Activated CD8-positive, alpha-beta memory T cell treated with anti-CD3 and anti-CD28 coated beads, Interleukin-2, amount 50 U/mL, for 48 hours (primary cell): ENCODE results near the gene NSMCE1.

Source experiments
- DNase-seq: peaks from one replicate; pipeline ENCODE4 v3.0.0-alpha.2; 2020

The NSMCE1 gene

GRCh38 chr16:27242398-27242797 is 26.2 kb downstream of the NSMCE1 start:
- DNase-seq, result peak; percentile 47

GRCh38 chr16:27241658-27242057 is 26.9 kb downstream of the NSMCE1 start:
- DNase-seq, result peak; percentile 32

GRCh38 chr16:27240948-27241531 is 27.5 kb downstream of the NSMCE1 start:
- peak; percentile 45 for DNase-seq

- DNase-seq, result peak; percentile 51
Measured at GRCh38 chr16:27239906-27240655, 28.5 kb downstream of the NSMCE1 start.

GRCh38 chr16:27239026-27239425 is 29.5 kb downstream of the NSMCE1 start:
- DNase-seq, result peak; percentile 50

GRCh38 chr16:27238591-27238990 is 30.0 kb downstream of the NSMCE1 start:
- DNase-seq, result peak; percentile 55

GRCh38 chr16:27238016-27238587 is 30.5 kb downstream of the NSMCE1 start:
- peak; percentile 79 for DNase-seq

GRCh38 chr16:27237219-27238015 is 31.2 kb downstream of the NSMCE1 start:
- DNase-seq, result peak; percentile 88

- DNase-seq, result no peak
Measured at GRCh38 chr16:27236635-27237218, 31.8 kb downstream of the NSMCE1 start.

GRCh38 chr16:27235938-27236245 is 32.7 kb downstream of the NSMCE1 start:
- no peak for DNase-seq

- DNase-seq, result peak; percentile 87
Measured at GRCh38 chr16:27235055-27235937, 33.3 kb downstream of the NSMCE1 start.

- DNase-seq, result no peak
Measured at GRCh38 chr16:27234603-27235002, 34.0 kb downstream of the NSMCE1 start.

- no peak for DNase-seq
Measured at GRCh38 chr16:27234171-27234570, 34.4 kb downstream of the NSMCE1 start.

GRCh38 chr16:27233731-27234130 is 34.8 kb downstream of the NSMCE1 start:
- DNase-seq, result no peak

GRCh38 chr16:27232901-27233625 is 35.5 kb downstream of the NSMCE1 start:
- DNase-seq, result no peak

GRCh38 chr16:27232061-27232900 is 36.3 kb downstream of the NSMCE1 start:
- peak; percentile 75 for DNase-seq

- DNase-seq, result no peak
Measured at GRCh38 chr16:27231692-27232060, 36.9 kb downstream of the NSMCE1 start.

GRCh38 chr16:27230562-27231001 is 38.0 kb downstream of the NSMCE1 start:
- peak; percentile 82 for DNase-seq

GRCh38 chr16:27229891-27230470 is 38.6 kb downstream of the NSMCE1 start:
- DNase-seq, result no peak
